NT2/D1 (cell line): Measurements from ENCODE around the gene MGST3.
"Not testable (repeated sequence)": the region's sequence is repeated elsewhere in the genome, so short reads cannot be mapped to it uniquely, and the experiment has no call there.

Experiments
- DNase-seq: peaks from one replicate; pipeline ENCODE4 v3.0.0-alpha.2; 2011; ENCODE audit warnings: low read depth, low spot score
- H3K27me3 ChIP-seq: 2 replicates; pipeline ENCODE4 v1.6.0; 2011; ENCODE audit warnings: mild to moderate bottlenecking; ENCODE audit not compliant: insufficient read length, insufficient read depth
- H3K36me3 ChIP-seq: 2 replicates; pipeline ENCODE4 v1.6.1; 2011; ENCODE audit warnings: mild to moderate bottlenecking, low read length, mixed read lengths; ENCODE audit not compliant: insufficient read depth, insufficient read length
- H3K4me1 ChIP-seq: 2 replicates; pipeline ENCODE4 v1.5.1; 2011; ENCODE audit not compliant: insufficient read depth, insufficient read length
- H3K4me3 ChIP-seq: 2 replicates; pipeline ENCODE4 v1.5.1; 2011; ENCODE audit warnings: low read depth; ENCODE audit not compliant: insufficient read length
- H3K9ac ChIP-seq: 2 replicates; pipeline ENCODE4 v1.6.0; 2011; ENCODE audit warnings: low read depth; ENCODE audit not compliant: insufficient read length
- H3K9me3 ChIP-seq: 2 replicates; pipeline ENCODE4 v1.5.1; 2011; ENCODE audit warnings: mild to moderate bottlenecking, low read length; ENCODE audit not compliant: insufficient read depth
- SUZ12 ChIP-seq: IDR thresholded peaks from 2 replicates; pipeline ENCODE4 v1.6.1; 2011; ENCODE audit not compliant: insufficient read length, insufficient read depth; ENCODE audit errors: extremely low read depth
- YY1 ChIP-seq: IDR thresholded peaks from 2 replicates; pipeline ENCODE4 v1.6.1; 2011; ENCODE audit not compliant: insufficient read length, insufficient read depth
- ZNF274 ChIP-seq: IDR thresholded peaks from 2 replicates; pipeline ENCODE4 v1.6.1; 2011; ENCODE audit warnings: mild to moderate bottlenecking, low read depth, low read length

MGST3 gene

GRCh38 chr1:165678509-165678908 lies 47.5 kb downstream of the MGST3 start:
- no peak overlapping the region for H3K9ac ChIP-seq
- no peaks in the 10 kb centered on the region for H3K9me3 ChIP-seq
- no peaks in the 10 kb centered on the region for H3K27me3 ChIP-seq
- no peak for DNase-seq
- H3K4me3 ChIP-seq: no peak overlapping the region
- no peak for TF ChIP-seq SUZ12
- no peak for TF ChIP-seq YY1
- TF ChIP-seq ZNF274: no peak
- peaks cover 83% of the 10 kb centered on the region for H3K36me3 ChIP-seq
- H3K4me1 ChIP-seq: no peaks in the 10 kb centered on the region

- Histone ChIP-seq H3K4me1 (no peaks in the 10 kb centered on the region), H3K27me3 (no peaks in the 10 kb centered on the region), H3K36me3 (peaks cover 81% of the 10 kb centered on the region), H3K4me3 (no peak overlapping the region), H3K9ac (no peak overlapping the region), H3K9me3 (no peaks in the 10 kb centered on the region)
- no peak for TF ChIP-seq SUZ12
- no peak for TF ChIP-seq ZNF274
- no peak for TF ChIP-seq YY1
- DNase-seq: no peak
These were observed 48.4 kb downstream of the MGST3 start for GRCh38 chr1:165679282-165680036.

GRCh38 chr1:165680303-165680702 lies 49.3 kb downstream of the MGST3 start:
- no peaks in the 10 kb centered on the region for H3K27me3 ChIP-seq
- no peaks in the 10 kb centered on the region for H3K4me1 ChIP-seq
- no peak overlapping the region for H3K4me3 ChIP-seq
- no peak for DNase-seq
- H3K9ac ChIP-seq: no peak overlapping the region
- H3K36me3 ChIP-seq: peaks cover 82% of the 10 kb centered on the region
- no peaks in the 10 kb centered on the region for H3K9me3 ChIP-seq
- TF ChIP-seq YY1 (no peak), SUZ12 (no peak), ZNF274 (no peak)

- H3K4me3 ChIP-seq, DNase-seq, H3K27me3 ChIP-seq, H3K9me3 ChIP-seq, H3K4me1 ChIP-seq, H3K9ac ChIP-seq: not testable (repeated sequence)
- peaks cover 81% of the 10 kb centered on the region for H3K36me3 ChIP-seq
These were observed 49.7 kb downstream of the MGST3 start for GRCh38 chr1:165680773-165681172.

- no peak for DNase-seq
- Histone ChIP-seq H3K36me3 (peaks cover 67% of the 10 kb centered on the region), H3K4me3 (no peak overlapping the region), H3K9me3 (0 out of 2 replicates have a peak, but pooled peaks cover 7% of the 10 kb centered on the region), H3K27me3 (no peaks in the 10 kb centered on the region), H3K4me1 (no peaks in the 10 kb centered on the region), H3K9ac (no peak overlapping the region)
- TF ChIP-seq ZNF274: no peak
- TF ChIP-seq SUZ12: no peak
- TF ChIP-seq YY1: no peak
These were observed 52.9 kb downstream of the MGST3 start for GRCh38 chr1:165683848-165684485.

GRCh38 chr1:165686121-165686970 lies 55.3 kb downstream of the MGST3 start:
- H3K4me3 ChIP-seq: no peak overlapping the region
- H3K36me3 ChIP-seq: peaks cover 64% of the 10 kb centered on the region
- TF ChIP-seq YY1 (no peak), SUZ12 (no peak), ZNF274 (no peak)
- H3K4me1 ChIP-seq: no peaks in the 10 kb centered on the region
- peaks cover 22% of the 10 kb centered on the region for H3K9me3 ChIP-seq
- no peaks in the 10 kb centered on the region for H3K27me3 ChIP-seq
- DNase-seq: no peak
- no peak overlapping the region for H3K9ac ChIP-seq

GRCh38 chr1:165686971-165687433 lies 56.0 kb downstream of the MGST3 start:
- Histone ChIP-seq H3K27me3 (no peaks in the 10 kb centered on the region), H3K9me3 (peaks cover 22% of the 10 kb centered on the region), H3K4me1 (no peaks in the 10 kb centered on the region), H3K36me3 (peaks cover 60% of the 10 kb centered on the region), H3K4me3 (no peak overlapping the region), H3K9ac (no peak overlapping the region)
- DNase-seq: no peak
- no peak for TF ChIP-seq YY1
- TF ChIP-seq SUZ12: no peak
- TF ChIP-seq ZNF274: no peak
